ENCODE measurements around the gene TACC2. TPM values are rescaled to one million over a fixed set of nuclear protein-coding genes. Genes with fewer than 3 reads are reported as not detected.
A peak's percentile ranks its signal among the peaks of the same experiment; 100 is the strongest.

The TACC2 gene
- total and polyA plus RNA-seq, 4 donors: 43.3 to 309 (median 127) TPM

DNA sequence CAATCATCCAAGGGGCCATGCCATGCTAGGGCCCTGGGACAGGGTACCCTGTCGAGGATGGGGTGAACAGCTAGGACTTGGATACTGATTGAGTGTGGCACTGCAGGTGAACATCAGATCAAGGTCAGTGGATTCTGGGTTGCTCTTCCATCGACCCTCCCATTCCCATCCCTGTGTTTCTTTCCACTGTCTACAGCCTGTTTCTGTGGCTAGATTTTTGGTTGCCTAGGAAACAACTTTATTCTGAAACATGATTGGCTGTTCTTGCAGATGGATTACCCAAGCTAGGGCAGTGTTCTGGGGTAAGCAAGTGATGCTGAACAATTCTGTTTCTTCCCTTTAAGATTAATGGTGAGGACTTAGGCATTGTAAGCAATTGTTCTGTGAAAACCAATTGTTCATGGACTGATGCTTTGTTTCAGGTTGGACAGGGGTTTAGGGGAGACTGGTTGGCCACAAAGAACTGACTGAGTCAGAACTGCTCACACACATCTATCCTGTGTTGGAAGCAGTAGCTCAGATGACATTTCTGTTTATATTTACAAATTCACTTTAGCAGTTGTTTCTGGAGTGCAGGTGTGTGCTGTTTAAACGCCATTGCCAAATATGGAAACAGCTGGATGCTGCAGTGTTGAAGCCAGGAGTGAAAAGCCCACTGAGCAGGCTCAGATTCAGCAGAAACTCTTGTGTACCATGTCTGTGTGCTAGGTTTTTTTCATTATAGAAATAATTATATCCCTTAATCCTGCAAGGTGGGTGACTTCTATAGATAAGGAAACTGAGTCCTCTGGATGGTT is 179.8 kb downstream of the TACC2 start:
- DNase-seq (no peak), ATAC-seq (ENCODE audit: insufficient read depth, low FRiP score) (no peak)
- Histone ChIP-seq H3K27ac (ENCODE audit: low read depth in 1 of 2, low read length in 1 of 2) (no peak overlapping the region), H3K9me3 (ENCODE audit: control insufficient read depth in 4 of 4, insufficient read depth in 3 of 4, low read length in 3 of 4) (no peaks in the 10 kb centered on the region), H3K9ac (ENCODE audit: insufficient read depth in 1 of 2, low read length in 2 of 2) (no peak overlapping the region), H3K36me3 (ENCODE audit: control insufficient read depth in 4 of 4, insufficient read depth in 4 of 4, low read length in 4 of 4) (peaks cover 0 to 8% (median 2%) of the 10 kb centered on the region in 4 donors), H3K27me3 (ENCODE audit: control insufficient read depth in 3 of 3, insufficient read depth in 3 of 3, low read length in 2 of 3) (peaks cover 0 to 12% (median 9%) of the 10 kb centered on the region in 3 donors), H3K4me3 (no peak overlapping the region), H3K4me1 (ENCODE audit: control insufficient read depth in 5 of 5, insufficient read depth in 5 of 5, low read length in 5 of 5) (peaks cover 5 to 30% (median 21%) of the 10 kb centered on the region in 5 donors)
- 84 to 85% methylated on average over 3 of the region's 3 CpGs for WGBS, 2 donors
- no peak for TF ChIP-seq CTCF (IDR thresholded peaks at IDR 0.05; ENCODE audit: control extremely low read depth, extremely low read depth)

DNA sequence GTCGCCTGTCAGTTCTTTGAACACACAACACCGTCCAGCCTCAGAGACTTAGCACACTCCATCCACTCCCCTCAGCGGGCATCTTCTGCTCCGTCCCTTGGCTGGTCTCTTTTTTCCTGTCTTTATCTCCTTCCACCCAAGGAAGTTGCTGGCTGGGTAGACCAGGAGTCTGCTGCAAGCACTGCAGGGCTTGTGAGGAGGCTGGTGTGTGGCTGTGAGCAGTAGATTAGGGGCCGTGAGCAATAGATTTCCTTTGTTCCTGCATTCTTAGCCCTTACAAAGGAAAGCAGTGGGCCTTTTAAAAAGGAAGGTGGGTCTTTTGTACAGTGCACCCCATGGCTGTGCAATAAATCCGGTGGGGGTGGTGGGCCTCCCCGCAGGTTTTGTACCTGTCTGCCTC is 181.8 kb downstream of the TACC2 start:
- ATAC-seq (ENCODE audit: insufficient read depth, low FRiP score) (no peak), DNase-seq (peak in 2 of 3 donors; percentile 37 to 45)
- TF ChIP-seq CTCF (IDR thresholded peaks at IDR 0.05; ENCODE audit: control extremely low read depth, extremely low read depth): no peak
- Histone ChIP-seq H3K9me3 (ENCODE audit: control insufficient read depth in 4 of 4, insufficient read depth in 3 of 4, low read length in 3 of 4) (no peaks in the 10 kb centered on the region), H3K9ac (ENCODE audit: insufficient read depth in 1 of 2, low read length in 2 of 2) (no peak overlapping the region), H3K27ac (ENCODE audit: low read depth in 1 of 2, low read length in 1 of 2) (no peak overlapping the region), H3K4me1 (ENCODE audit: control insufficient read depth in 5 of 5, insufficient read depth in 5 of 5, low read length in 5 of 5) (peaks cover 5 to 27% (median 15%) of the 10 kb centered on the region in 5 donors), H3K4me3 (no peak overlapping the region), H3K27me3 (ENCODE audit: control insufficient read depth in 3 of 3, insufficient read depth in 3 of 3, low read length in 2 of 3) (peaks cover 0 to 1% (median 0%) of the 10 kb centered on the region in 3 donors), H3K36me3 (ENCODE audit: control insufficient read depth in 4 of 4, insufficient read depth in 4 of 4, low read length in 4 of 4) (peaks cover 0 to 6% (median 2%) of the 10 kb centered on the region in 4 donors)
- WGBS, 2 donors: 70 to 84% methylated on average over 7 of the region's 7 CpGs

DNA sequence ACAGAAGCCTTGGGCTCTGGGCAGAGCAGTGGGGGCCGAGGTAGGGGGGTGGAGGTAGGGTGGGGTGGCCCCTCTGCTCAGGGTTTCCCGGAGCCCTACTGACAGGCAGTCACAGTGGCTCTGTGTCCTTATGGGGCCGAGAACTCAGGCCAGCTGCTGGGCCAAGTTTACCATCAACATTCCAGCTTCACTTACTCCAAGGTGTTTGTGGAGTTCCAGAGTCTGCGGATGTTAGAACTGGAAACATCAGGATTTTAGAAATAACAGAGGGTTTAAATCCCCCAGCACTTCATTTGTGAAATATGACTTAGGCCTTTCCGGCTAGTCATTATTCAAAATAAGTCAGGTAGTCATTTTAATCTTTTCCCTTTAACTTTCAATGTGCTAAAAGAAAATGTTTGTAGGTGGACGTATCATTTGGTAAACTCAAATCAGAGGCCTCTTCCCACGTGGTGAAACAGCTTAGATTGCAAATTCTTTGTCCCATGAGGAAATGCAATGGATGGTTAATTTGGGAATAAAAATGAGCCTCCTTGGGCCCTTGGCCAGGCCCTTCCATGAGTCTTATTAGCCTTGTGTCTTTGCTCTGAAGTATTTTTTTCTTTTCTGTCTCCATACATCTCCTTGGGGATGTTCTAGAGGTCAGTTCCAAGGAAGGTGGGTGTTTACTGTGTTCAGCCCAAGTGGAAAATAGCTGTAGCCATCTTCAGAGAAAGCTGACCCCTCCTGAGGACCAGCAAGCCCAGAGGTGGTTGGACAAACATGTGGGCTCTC is 182.5 kb downstream of the TACC2 start:
- no peak overlapping the region for H3K9ac ChIP-seq (ENCODE audit: insufficient read depth in 1 of 2, low read length in 2 of 2)
- TF ChIP-seq CTCF (IDR thresholded peaks at IDR 0.05; ENCODE audit: control extremely low read depth, extremely low read depth): no peak
- WGBS, 2 donors: 72 to 76% methylated on average over 7 of the region's 7 CpGs
- H3K9me3 ChIP-seq (ENCODE audit: control insufficient read depth in 4 of 4, insufficient read depth in 3 of 4, low read length in 3 of 4): no peaks in the 10 kb centered on the region
- DNase-seq (peak; percentile 80 to 92 (median 91)), ATAC-seq (ENCODE audit: insufficient read depth, low FRiP score) (no peak)
- H3K36me3 ChIP-seq (ENCODE audit: control insufficient read depth in 4 of 4, insufficient read depth in 4 of 4, low read length in 4 of 4): peaks cover 0 to 6% (median 2%) of the 10 kb centered on the region in 4 donors
- no peaks in the 10 kb centered on the region for H3K27me3 ChIP-seq (ENCODE audit: control insufficient read depth in 3 of 3, insufficient read depth in 3 of 3, low read length in 2 of 3)
- H3K4me3 ChIP-seq: no peak overlapping the region
- H3K27ac ChIP-seq (ENCODE audit: low read depth in 1 of 2, low read length in 1 of 2): no peak overlapping the region
- peaks cover 5 to 27% (median 14%) of the 10 kb centered on the region in 5 donors for H3K4me1 ChIP-seq (ENCODE audit: control insufficient read depth in 5 of 5, insufficient read depth in 5 of 5, low read length in 5 of 5)

All from lung (tissue), 12 donors.